IMR-90 (cell line): ENCODE measurements around the gene PACS1. TPM values are rescaled to one million over a fixed set of nuclear protein-coding genes. Genes with fewer than 3 reads are reported as not detected.

ENCODE experiments used
- ATAC-seq: fragments of 200-7000 bp; cut with Tn5 transposase; 2 replicates; pipeline ENCODE4 v1.9.1; 2020; ENCODE audit warnings: low read depth, mild to moderate bottlenecking, moderate library complexity
- BruUV-seq: library from RNA; stranded (reverse); fragments of 400-500 nt; replicated peaks from 2 replicates; lab custom pipeline; 2021; lab: Mats Ljungman, UMichigan
- CTCF ChIA-PET: fragments of 300-600 bp; formaldehyde crosslinking; extraction: SDS; loops from one replicate; lab custom pipeline; 2021; ENCODE audit warnings: antibody characterized with exemption; lab: Yijun Ruan, JAX
- POLR2A ChIA-PET: fragments of 300-600 bp; sonication (Branson Sonifier 250); formaldehyde crosslinking; loops from one replicate; lab custom pipeline; 2022; ENCODE audit warnings: antibody characterized with exemption; ENCODE audit not compliant: unreplicated experiment; lab: Charles Lee
- DNase-seq: peaks from one replicate; pipeline ENCODE4 v3.0.0; 2013
- H2AFZ ChIP-seq: replicated peaks from 2 replicates; pipeline ENCODE3; 2013; ENCODE audit warnings: low read length, mild to moderate bottlenecking; ENCODE audit not compliant: poor library complexity
- H2AK5ac ChIP-seq: 2 replicates; pipeline ENCODE4 v1.6.1; 2013; ENCODE audit warnings: low read depth, low read length, inconsistent platforms
- H2AK9ac ChIP-seq: replicated peaks from 2 replicates; pipeline ENCODE3; 2013; ENCODE audit warnings: mild to moderate bottlenecking, low read depth, low read length, moderate library complexity; ENCODE audit not compliant: poor library complexity
- H2BK120ac ChIP-seq: 2 replicates; pipeline ENCODE4 v1.6.1; 2013; ENCODE audit warnings: low read depth, low read length, inconsistent platforms
- H2BK15ac ChIP-seq: 3 replicates; pipeline ENCODE4 v1.6.1; 2013; ENCODE audit warnings: low read depth, low read length, inconsistent platforms
- H2BK20ac ChIP-seq: 2 replicates; pipeline ENCODE4 v1.6.1; 2013; ENCODE audit warnings: low read depth, mild to moderate bottlenecking, inconsistent platforms, low read length, moderate library complexity
- H2BK5ac ChIP-seq: 2 replicates; pipeline ENCODE4 v1.6.1; 2013; ENCODE audit warnings: mild to moderate bottlenecking, low read depth, low read length, inconsistent platforms; ENCODE audit not compliant: poor library complexity, severe bottlenecking
- H3K14ac ChIP-seq: replicated peaks from 2 replicates; pipeline ENCODE4 v1.6.1; 2013; ENCODE audit warnings: low read depth, low read length, inconsistent platforms
- H3K18ac ChIP-seq: 2 replicates; pipeline ENCODE4 v1.6.1; 2013; ENCODE audit warnings: low read depth, low read length, control low read depth
- H3K23ac ChIP-seq: 2 replicates; pipeline ENCODE4 v1.6.1; 2013; ENCODE audit warnings: low read depth, low read length, inconsistent platforms
- H3K27ac ChIP-seq: 2 replicates; pipeline ENCODE4 v1.5.1; 2013; ENCODE audit warnings: mild to moderate bottlenecking, control low read depth, low read length; ENCODE audit not compliant: insufficient read depth
- H3K27me3 ChIP-seq: 2 replicates; pipeline ENCODE4 v1.6.1; 2013; ENCODE audit warnings: low read length; ENCODE audit not compliant: control insufficient read depth, insufficient read depth
- H3K36me3 ChIP-seq: 2 replicates; pipeline ENCODE4 v1.6.1; 2013; ENCODE audit warnings: low read length, mixed read lengths; ENCODE audit not compliant: control insufficient read depth, insufficient read depth
- H3K4ac ChIP-seq: 2 replicates; pipeline ENCODE4 v1.6.1; 2013; ENCODE audit warnings: low read depth, low read length, inconsistent platforms
- H3K4me1 ChIP-seq: 2 replicates; pipeline ENCODE4 v1.6.1; 2013; ENCODE audit warnings: low read length, mixed read lengths; ENCODE audit not compliant: control insufficient read depth, insufficient read depth
- H3K4me2 ChIP-seq: 2 replicates; pipeline ENCODE4 v1.6.1; 2013; ENCODE audit warnings: low read depth, mild to moderate bottlenecking, control low read depth, low read length, moderate library complexity
- H3K4me3 ChIP-seq: 2 replicates; pipeline ENCODE4 v1.5.1; 2013; ENCODE audit warnings: low read depth, mild to moderate bottlenecking, control low read depth, low read length, moderate library complexity; ENCODE audit not compliant: insufficient read depth
- H3K56ac ChIP-seq: 2 replicates; pipeline ENCODE4 v1.6.1; 2013; ENCODE audit warnings: low read length, inconsistent platforms; ENCODE audit not compliant: insufficient read depth; ENCODE audit errors: extremely low read depth
- H3K79me1 ChIP-seq, 2 experiments: 2 replicates each; pipeline ENCODE4 v1.6.1; 2013; ENCODE audit warnings: low read length in 2 of 2, inconsistent platforms in 1 of 2, low read depth in 1 of 2
- H3K9ac ChIP-seq: 2 replicates; pipeline ENCODE4 v1.6.1; 2013; ENCODE audit warnings: low read depth, low read length, control low read depth
- H3K9me1 ChIP-seq: 2 replicates; pipeline ENCODE4 v1.6.1; 2013; ENCODE audit warnings: low read length, inconsistent platforms; ENCODE audit not compliant: insufficient read depth
- H3K9me3 ChIP-seq: 2 replicates; pipeline ENCODE4 v1.6.1; 2013; ENCODE audit warnings: low read length; ENCODE audit not compliant: control insufficient read depth, insufficient read depth
- H4K20me1 ChIP-seq: 2 replicates; pipeline ENCODE4 v1.6.1; 2013; ENCODE audit warnings: low read length, inconsistent platforms; ENCODE audit not compliant: insufficient read depth
- H4K5ac ChIP-seq: 2 replicates; pipeline ENCODE4 v1.6.1; 2013; ENCODE audit warnings: mild to moderate bottlenecking, low read depth, low read length, control low read depth
- H4K8ac ChIP-seq, 2 experiments: 2 replicates each; pipeline ENCODE4 v1.6.1; 2013; ENCODE audit warnings: low read depth in 2 of 2, low read length in 2 of 2, control low read depth in 1 of 2, inconsistent platforms in 1 of 2
- H4K91ac ChIP-seq: 2 replicates; pipeline ENCODE4 v1.6.1; 2013; ENCODE audit warnings: low read depth, low read length, inconsistent platforms; ENCODE audit not compliant: insufficient read depth
- BHLHE40 ChIP-seq: fragments of 150-350 bp; IDR thresholded peaks from 2 replicates; pipeline ENCODE4 v1.6.1; 2016; ENCODE audit warnings: mild to moderate bottlenecking, low read depth, low read length
- CEBPB ChIP-seq: IDR thresholded peaks from 2 replicates; pipeline ENCODE4 v1.6.1; 2012; ENCODE audit warnings: low read depth, low read length, improper control_type of control experiment
- CHD1 ChIP-seq: IDR thresholded peaks from 2 replicates; pipeline ENCODE4 v1.6.1; 2012; ENCODE audit warnings: low read depth, low read length, improper control_type of control experiment
- FOS ChIP-seq: fragments of 150-350 bp; IDR thresholded peaks from 2 replicates; pipeline ENCODE4 v1.6.1; 2016; ENCODE audit warnings: low read depth, low read length
- MAFK ChIP-seq: IDR thresholded peaks from 2 replicates; pipeline ENCODE4 v1.6.1; 2012; ENCODE audit warnings: low read depth, low read length, improper control_type of control experiment
- MAZ ChIP-seq: IDR thresholded peaks from 2 replicates; pipeline ENCODE4 v1.6.1; 2012; ENCODE audit warnings: low read depth, mild to moderate bottlenecking, low read length, improper control_type of control experiment, moderate library complexity, borderline replicate concordance
- MXI1 ChIP-seq: IDR thresholded peaks from 2 replicates; pipeline ENCODE4 v1.6.1; 2012; ENCODE audit warnings: low read depth, mild to moderate bottlenecking, low read length, moderate library complexity, borderline replicate concordance
- NFE2L2 ChIP-seq: fragments of 150-350 bp; IDR thresholded peaks from 2 replicates; pipeline ENCODE4 v1.6.1; 2016; ENCODE audit warnings: low read depth, mild to moderate bottlenecking, low read length
- POLR2A ChIP-seq: IDR thresholded peaks from 2 replicates; pipeline ENCODE4 v1.6.1; 2012; ENCODE audit warnings: mild to moderate bottlenecking, low read depth, low read length
- RCOR1 ChIP-seq: IDR thresholded peaks from 2 replicates; pipeline ENCODE4 v1.6.1; 2012; ENCODE audit warnings: mild to moderate bottlenecking, low read length, improper control_type of control experiment; ENCODE audit not compliant: insufficient replicate concordance
- SMC3 ChIP-seq: fragments of 150-350 bp; IDR thresholded peaks from 2 replicates; pipeline ENCODE4 v1.6.1; 2016; ENCODE audit warnings: low read depth, mild to moderate bottlenecking, antibody characterized with exemption, low read length, moderate library complexity
- WGBS, 2 experiments: methylation state at CpG; one replicate each; pipeline versions ENCODE4 v1.1.5 to v1.1.7; 2013; ENCODE audit warnings: missing lambda C conversion rate in 2 of 2; ENCODE audit not compliant: insufficient read length in 1 of 2; ENCODE audit errors: extremely low coverage in 2 of 2; 5-methylcytosine and 5-hydroxymethylcytosine counted together
- dilution Hi-C: fragments of 300-500 bp; cut with HindIII; formaldehyde crosslinking; loops from one replicate; pipeline ENCODE4 v1.14.3; 2018; ENCODE audit warnings: low sequenced_read_pairs; ENCODE audit not compliant: unreplicated experiment
- in situ Hi-C: fragments of 300-500 bp; cut with MboI; formaldehyde crosslinking; loops from 3 replicates; pipeline ENCODE4 v1.14.3; 2019; ENCODE audit warnings: low sequenced_read_pairs, inconsistent platforms, mixed read lengths
- intact Hi-C: fragments of 100-400 bp; cut with micrococcal nuclease; formaldehyde crosslinking; loops from 2 replicates; pipeline ENCODE4 v1.10.0; 2022
- polyA plus RNA-seq, 3 experiments: library from polyadenylated mRNA; depleted of rRNA; stranded (reverse); fragments of >200 nt; gene quantifications; 2 replicates each; pipeline ENCODE4 v1.2.3, GENCODE V29; 2012; ENCODE audit warnings: low replicate concordance in 1 of 3
- total RNA-seq: library from RNA; depleted of rRNA; stranded (reverse); fragments of >200 nt; gene quantifications from 2 replicates; pipeline ENCODE4 v1.2.3, GENCODE V29; 2012
- TF ChIP-seq, protein P1 (sequence below): fragments of 150-350 bp; IDR thresholded peaks from 2 replicates; pipeline ENCODE4 v1.6.1; 2016; ENCODE audit warnings: low read depth, mild to moderate bottlenecking, low read length, moderate library complexity, borderline replicate concordance
- TF ChIP-seq, protein P2 (sequence below): fragments of 150-350 bp; IDR thresholded peaks from 2 replicates; pipeline ENCODE4 v1.6.1; 2017; ENCODE audit warnings: mild to moderate bottlenecking, antibody characterized with exemption, low read length, low read depth

The PACS1 gene
- total and polyA plus RNA-seq, 2 of the 4 experiments (the other 2 are of a cell fraction): 7.3 to 32.0 TPM

DNA sequence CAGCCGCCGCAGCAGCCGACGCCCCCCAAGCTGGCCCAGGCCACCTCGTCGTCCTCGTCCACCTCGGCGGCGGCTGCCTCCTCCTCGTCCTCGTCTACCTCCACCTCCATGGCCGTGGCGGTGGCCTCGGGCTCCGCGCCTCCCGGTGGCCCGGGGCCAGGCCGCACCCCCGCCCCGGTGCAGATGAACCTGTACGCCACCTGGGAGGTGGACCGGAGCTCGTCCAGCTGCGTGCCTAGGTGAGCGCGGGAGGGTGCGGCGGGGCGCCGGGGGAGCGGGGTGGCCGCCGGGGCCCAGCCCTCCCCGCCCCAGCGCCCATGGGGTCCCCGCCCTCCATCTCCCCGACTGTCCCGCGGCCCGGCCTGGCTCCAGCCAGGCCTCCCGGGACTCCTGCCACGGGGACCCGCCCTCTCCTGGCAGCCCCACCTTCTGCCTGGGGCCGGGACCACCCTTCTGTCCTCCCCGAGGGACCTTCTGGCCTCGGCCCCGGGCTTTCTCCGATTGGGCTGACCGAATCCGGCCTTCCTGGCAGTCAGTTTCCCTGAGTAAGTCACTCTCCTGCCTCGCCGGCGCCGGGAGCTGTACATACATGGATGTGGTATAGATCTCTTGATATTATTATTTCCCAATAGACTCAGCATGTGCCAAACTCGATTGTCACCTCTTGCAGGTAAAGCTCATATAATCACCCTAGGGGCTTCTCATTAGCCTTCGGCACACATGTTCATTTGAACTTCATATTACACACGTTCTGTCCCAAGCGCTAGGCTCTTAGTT, 720 bp downstream of the PACS1 start:
- ChIA-PET CTCF (interaction anchor here (0.6 kb wide), 1 partner anchor 67 kb away, joined by 5 read pairs; no protein-coding TSS in a partner anchor), POLR2A (no interaction called here)
- H3K9me1 ChIP-seq: peaks cover 13% of the 10 kb centered on the region
- intact Hi-C loops (loop anchor here (2.0 to 5.0 kb wide), 2 partner anchors 42 to 188 kb away; no protein-coding TSS in a partner anchor), in situ Hi-C loops (no loop called here), dilution Hi-C loops (no loop called here)
- BruUV-seq: no TSS peak
- H3K4me2 ChIP-seq: peak overlapping the region; percentile 82
- peak overlapping the region; percentile 58; the same call in 1 of the 2 replicates for H3K56ac ChIP-seq
- peak overlapping the region; percentile 44 for H4K91ac ChIP-seq
- peak overlapping the region; percentile 83 for H3K27ac ChIP-seq
- H2AFZ ChIP-seq: peak overlapping the region; percentile 89
- no peak overlapping the region for H2BK20ac ChIP-seq
- H4K20me1 ChIP-seq: peaks cover 27% of the 10 kb centered on the region
- DNase-seq (peak; percentile 28), ATAC-seq (peak; percentile 9)
- WGBS, 2 experiments: 8% methylated on average over 13 of the region's 60 CpGs; no CpG with 5 or more reads in 1 of the 2 experiments
- H4K5ac ChIP-seq: 0 out of 2 replicates have a peak overlapping the region, but pooled peaks have one; percentile 3
- peaks cover 20 to 59% of the 10 kb centered on the region in 2 experiments for H3K79me1 ChIP-seq
- peak overlapping the region; percentile 91 for H3K23ac ChIP-seq
- peak overlapping the region; percentile 10; the same call in 1 of the 2 replicates for H3K18ac ChIP-seq
- H3K4me3 ChIP-seq: peak overlapping the region; percentile 99
- no peaks in the 10 kb centered on the region for H3K9me3 ChIP-seq
- H2BK15ac ChIP-seq: no peak overlapping the region
- peak overlapping the region; percentile 56 for H3K4ac ChIP-seq
- H2BK120ac ChIP-seq: peak overlapping the region; percentile 2; the same call in 1 of the 2 replicates
- H2AK5ac ChIP-seq: peak overlapping the region; percentile 46; the same call in 1 of the 2 replicates
- H3K36me3 ChIP-seq: peaks cover 38% of the 10 kb centered on the region
- H3K9ac ChIP-seq: peak overlapping the region; percentile 92
- H3K14ac ChIP-seq: peak overlapping the region; percentile 64
- H2AK9ac ChIP-seq: peak overlapping the region; percentile 95
- H3K4me1 ChIP-seq: peaks cover 12% of the 10 kb centered on the region
- peak overlapping the region; percentile 85 for H2BK5ac ChIP-seq
- H3K27me3 ChIP-seq: no peaks in the 10 kb centered on the region
- H4K8ac ChIP-seq: peak overlapping the region in 1 of 2 experiments; percentile 43; a peak in 1 of 4 replicates
- TF ChIP-seq MXI1 (no peak), RCOR1 (no peak), BHLHE40 (no peak), MAZ (no peak), SMC3 (no peak), NFE2L2 (no peak), CHD1 (no peak), MAFK (no peak), FOS (no peak), CEBPB (no peak), POLR2A (no peak)
- TF ChIP-seq, protein P1, sequence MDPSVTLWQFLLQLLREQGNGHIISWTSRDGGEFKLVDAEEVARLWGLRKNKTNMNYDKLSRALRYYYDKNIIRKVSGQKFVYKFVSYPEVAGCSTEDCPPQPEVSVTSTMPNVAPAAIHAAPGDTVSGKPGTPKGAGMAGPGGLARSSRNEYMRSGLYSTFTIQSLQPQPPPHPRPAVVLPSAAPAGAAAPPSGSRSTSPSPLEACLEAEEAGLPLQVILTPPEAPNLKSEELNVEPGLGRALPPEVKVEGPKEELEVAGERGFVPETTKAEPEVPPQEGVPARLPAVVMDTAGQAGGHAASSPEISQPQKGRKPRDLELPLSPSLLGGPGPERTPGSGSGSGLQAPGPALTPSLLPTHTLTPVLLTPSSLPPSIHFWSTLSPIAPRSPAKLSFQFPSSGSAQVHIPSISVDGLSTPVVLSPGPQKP: no peak
- TF ChIP-seq, protein P2, sequence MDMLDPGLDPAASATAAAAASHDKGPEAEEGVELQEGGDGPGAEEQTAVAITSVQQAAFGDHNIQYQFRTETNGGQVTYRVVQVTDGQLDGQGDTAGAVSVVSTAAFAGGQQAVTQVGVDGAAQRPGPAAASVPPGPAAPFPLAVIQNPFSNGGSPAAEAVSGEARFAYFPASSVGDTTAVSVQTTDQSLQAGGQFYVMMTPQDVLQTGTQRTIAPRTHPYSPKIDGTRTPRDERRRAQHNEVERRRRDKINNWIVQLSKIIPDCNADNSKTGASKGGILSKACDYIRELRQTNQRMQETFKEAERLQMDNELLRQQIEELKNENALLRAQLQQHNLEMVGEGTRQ: no peak
